Endothelial cell of umbilical vein (primary cell): ENCODE data around the gene PACS1. TPM values are rescaled to one million over a fixed set of nuclear protein-coding genes. Genes with fewer than 3 reads are reported as not detected.

ENCODE experiments used
- BruUV-seq: library from RNA; stranded (reverse); fragments of 400-500 nt; replicated peaks from 2 replicates; lab custom pipeline; 2021; lab: Mats Ljungman, UMichigan
- CTCF ChIA-PET: fragments of 300-600, 350-600 bp; sonication (Branson Sonifier 250); formaldehyde crosslinking; loops from one replicate; lab custom pipeline; 2021; ENCODE audit warnings: antibody characterized with exemption, inconsistent platforms; lab: Charles Lee
- POLR2A ChIA-PET: fragments of 300-600, 350-600 bp; sonication (Branson Sonifier 250); formaldehyde crosslinking; loops from one replicate; lab custom pipeline; 2021; ENCODE audit warnings: antibody characterized with exemption, inconsistent platforms; lab: Charles Lee
- DNase-seq: peaks from one replicate; pipeline ENCODE4 v3.0.0-alpha.2; 2011; ENCODE audit warnings: low read depth, low spot score
- FAIRE-seq: peaks from 2 replicates; lab custom pipeline; 2011; peaks lifted over from hg19 to GRCh38; lab: Jason Lieb, UNC
- H2AFZ ChIP-seq: 2 replicates; pipeline ENCODE4 v1.6.0; 2012; ENCODE audit warnings: low read depth, low read length, control low read depth, inconsistent platforms
- H3K27ac ChIP-seq: 2 replicates; pipeline ENCODE4 v1.5.1; 2011; ENCODE audit warnings: low read depth, mild to moderate bottlenecking, control low read depth, low read length, moderate library complexity; ENCODE audit not compliant: insufficient read depth
- H3K27me3 ChIP-seq, 2 experiments: 2 replicates each; pipeline versions ENCODE4 v1.6.0 to v1.6.1; 2011; ENCODE audit warnings: low read length in 2 of 2, mixed read lengths in 1 of 2; ENCODE audit not compliant: control insufficient read depth in 2 of 2, insufficient read depth in 2 of 2
- H3K36me3 ChIP-seq, 2 experiments: 2 replicates in 1 of 2; 3 replicates in 1 of 2; pipeline ENCODE4 v1.5.1; 2011; ENCODE audit warnings: low read length in 2 of 2, mild to moderate bottlenecking in 1 of 2, moderate library complexity in 1 of 2; ENCODE audit not compliant: control insufficient read depth in 2 of 2, insufficient read depth in 2 of 2; ENCODE audit errors: extremely low read depth in 1 of 2
- H3K4me1 ChIP-seq: 3 replicates; pipeline ENCODE4 v1.5.1; 2011; ENCODE audit warnings: mild to moderate bottlenecking, low read length; ENCODE audit not compliant: control insufficient read depth, insufficient read depth; ENCODE audit errors: extremely low read depth
- H3K4me2 ChIP-seq: 2 replicates; pipeline ENCODE4 v1.6.1; 2011; ENCODE audit warnings: low read length, control low read depth, mixed read lengths; ENCODE audit not compliant: insufficient read depth
- H3K4me3 ChIP-seq, 3 experiments: fragments of 200-600 bp in 1 of 3; sonication (generic), shearing (Covaris generic) in 1 of 3; replicated peaks in 1 of 3; 2 replicates each; pipeline ENCODE4 v1.5.1; 2011 to 2016; ENCODE audit warnings: control low read depth in 3 of 3, low read length in 3 of 3, mild to moderate bottlenecking in 2 of 3, inconsistent platforms in 1 of 3, low read depth in 1 of 3, moderate library complexity in 1 of 3; ENCODE audit not compliant: insufficient read depth in 1 of 3
- H3K79me2 ChIP-seq: 2 replicates; pipeline ENCODE4 v1.6.0; 2012; ENCODE audit warnings: low read length, inconsistent platforms; ENCODE audit not compliant: control insufficient read depth, insufficient read depth
- H3K9ac ChIP-seq: replicated peaks from 2 replicates; pipeline ENCODE3; 2011; ENCODE audit warnings: low read length, control low read depth; ENCODE audit not compliant: insufficient read depth; ENCODE audit errors: extremely low read depth
- H3K9me1 ChIP-seq: replicated peaks from 3 replicates; pipeline ENCODE4 v1.6.0; 2011; ENCODE audit warnings: mild to moderate bottlenecking, low read length; ENCODE audit not compliant: control insufficient read depth, insufficient read depth; ENCODE audit errors: extremely low read depth
- H3K9me3 ChIP-seq: replicated peaks from 2 replicates; pipeline ENCODE4 v1.5.1; 2012; ENCODE audit warnings: low read length, inconsistent platforms; ENCODE audit not compliant: control insufficient read depth, insufficient read depth
- H4K20me1 ChIP-seq: replicated peaks from 2 replicates; pipeline ENCODE3; 2011; ENCODE audit warnings: mild to moderate bottlenecking, low read length; ENCODE audit not compliant: control insufficient read depth, insufficient read depth; ENCODE audit errors: extremely low read depth
- EZH2 ChIP-seq: IDR thresholded peaks from 2 replicates; pipeline ENCODE4 v1.6.1; 2012; ENCODE audit warnings: borderline replicate concordance, low read depth, mild to moderate bottlenecking, moderate library complexity, low read length, inconsistent platforms; ENCODE audit not compliant: severe bottlenecking
- FOS ChIP-seq: IDR thresholded peaks from 2 replicates; pipeline ENCODE4 v1.6.1; 2011; ENCODE audit warnings: mild to moderate bottlenecking, low read length, moderate library complexity, borderline replicate concordance; ENCODE audit not compliant: insufficient read depth
- GATA2 ChIP-seq: IDR thresholded peaks from 2 replicates; pipeline ENCODE4 v1.7.0; 2011; ENCODE audit warnings: low read depth, mild to moderate bottlenecking, moderate library complexity, mixed read lengths, low read length; ENCODE audit not compliant: insufficient read length, insufficient read depth
- JUN ChIP-seq: IDR thresholded peaks from 2 replicates; pipeline ENCODE4 v1.6.1; 2011; ENCODE audit warnings: borderline replicate concordance, low read depth; ENCODE audit not compliant: insufficient read length, insufficient read depth
- MYC ChIP-seq: IDR thresholded peaks from one replicate; pipeline ENCODE4 v1.6.1; 2011; ENCODE audit warnings: mild to moderate bottlenecking, low read depth, low read length
- POLR2A ChIP-seq: IDR thresholded peaks from 2 replicates; pipeline ENCODE4 v1.6.1; 2012; ENCODE audit warnings: low read depth, mild to moderate bottlenecking, control low read depth, low read length
- POLR2AphosphoS5 ChIP-seq: IDR thresholded peaks from 2 replicates; pipeline ENCODE4 v1.6.1; 2012; ENCODE audit warnings: low read depth, mild to moderate bottlenecking, control low read depth, low read length, moderate library complexity; ENCODE audit not compliant: insufficient read depth
- dilution Hi-C: fragments of 300-500 bp; cut with MboI; formaldehyde crosslinking; loops from one replicate; pipeline ENCODE4 v1.15.0; 2019; ENCODE audit warnings: low sequenced_read_pairs; ENCODE audit not compliant: extremely low pct_ligation_motif_present
- intact Hi-C: fragments of 100-400 bp; cut with micrococcal nuclease; formaldehyde crosslinking; loops from one replicate; pipeline ENCODE4 v1.10.0; 2022
- polyA plus RNA-seq, 4 experiments: library from polyadenylated mRNA; depleted of rRNA in 3 of 4; stranded (reverse) in 3 of 4; unstranded in 1 of 4; fragments of >200 nt; gene quantifications; 2 replicates each; pipeline versions ENCODE4 v1.2.1 to v1.2.3, GENCODE V29; 2011 to 2012; ENCODE audit warnings: missing spikeins in 1 of 4
- total RNA-seq: library from RNA; stranded (reverse); gene quantifications from 2 replicates; pipeline ENCODE4 v1.2.3, GENCODE V29; 2021
- TF ChIP-seq, protein P1 (sequence below), 2 donors: IDR thresholded peaks; 1 replicate in 1 of 2; 2 replicates in 1 of 2; pipeline ENCODE4 v1.5.1; 2011; ENCODE audit warnings: low read length in 2 of 2, mild to moderate bottlenecking in 2 of 2, moderate library complexity in 2 of 2, control low read depth in 1 of 2, inconsistent platforms in 1 of 2, low read depth in 1 of 2; ENCODE audit not compliant: insufficient read depth in 1 of 2; ENCODE audit errors: extremely low read depth in 1 of 2
- TF ChIP-seq, protein P2 (sequence below): IDR thresholded peaks from 2 replicates; pipeline ENCODE4 v1.6.1; 2011; ENCODE audit not compliant: insufficient read depth, insufficient read length

Gene PACS1
- total and polyA plus RNA-seq, 2 donors (not counting 3 experiments of a cell fraction or from before 2014, with no cell fraction given): 26.4 to 64.4 TPM

DNA sequence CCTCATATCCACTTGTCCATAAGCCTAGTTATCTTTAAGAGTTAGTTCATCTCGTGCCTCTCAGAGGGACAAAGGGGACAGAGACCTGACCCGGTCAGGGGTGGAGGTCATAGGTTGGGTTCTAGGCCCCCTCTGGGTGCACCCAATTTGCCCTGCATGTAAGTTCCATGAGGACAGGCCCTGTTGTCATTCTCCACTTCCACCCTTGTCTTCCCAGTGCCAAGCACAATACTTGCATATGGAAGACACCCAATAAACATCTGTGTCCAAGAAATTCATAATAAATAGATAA, 220.2 kb downstream of the PACS1 start:
- DNase-seq: no peak
- Histone ChIP-seq H3K36me3 (peaks cover 0 to 2% of the 10 kb centered on the region in 2 experiments), H3K4me1 (peaks cover 13% of the 10 kb centered on the region), H3K9ac (no peak overlapping the region), H3K4me3 (no peak overlapping the region), H3K4me2 (no peak overlapping the region), H4K20me1 (no peaks in the 10 kb centered on the region), H3K27ac (no peak overlapping the region), H2AFZ (no peak overlapping the region), H3K79me2 (peaks cover 12% of the 10 kb centered on the region), H3K27me3 (peaks cover 20% of the 10 kb centered on the region in 2 experiments), H3K9me3 (no peaks in the 10 kb centered on the region), H3K9me1 (no peaks in the 10 kb centered on the region)
- dilution Hi-C loops: no loop called here
- TF ChIP-seq EZH2 (no peak), MYC (no peak), GATA2 (no peak), POLR2AphosphoS5 (no peak), POLR2A (no peak), JUN (no peak), FOS (no peak)
- TF ChIP-seq, protein P1, sequence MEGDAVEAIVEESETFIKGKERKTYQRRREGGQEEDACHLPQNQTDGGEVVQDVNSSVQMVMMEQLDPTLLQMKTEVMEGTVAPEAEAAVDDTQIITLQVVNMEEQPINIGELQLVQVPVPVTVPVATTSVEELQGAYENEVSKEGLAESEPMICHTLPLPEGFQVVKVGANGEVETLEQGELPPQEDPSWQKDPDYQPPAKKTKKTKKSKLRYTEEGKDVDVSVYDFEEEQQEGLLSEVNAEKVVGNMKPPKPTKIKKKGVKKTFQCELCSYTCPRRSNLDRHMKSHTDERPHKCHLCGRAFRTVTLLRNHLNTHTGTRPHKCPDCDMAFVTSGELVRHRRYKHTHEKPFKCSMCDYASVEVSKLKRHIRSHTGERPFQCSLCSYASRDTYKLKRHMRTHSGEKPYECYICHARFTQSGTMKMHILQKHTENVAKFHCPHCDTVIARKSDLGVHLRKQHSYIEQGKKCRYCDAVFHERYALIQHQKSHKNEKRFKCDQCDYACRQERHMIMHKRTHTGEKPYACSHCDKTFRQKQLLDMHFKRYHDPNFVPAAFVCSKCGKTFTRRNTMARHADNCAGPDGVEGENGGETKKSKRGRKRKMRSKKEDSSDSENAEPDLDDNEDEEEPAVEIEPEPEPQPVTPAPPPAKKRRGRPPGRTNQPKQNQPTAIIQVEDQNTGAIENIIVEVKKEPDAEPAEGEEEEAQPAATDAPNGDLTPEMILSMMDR (IDR thresholded peaks at IDR 0.05; ENCODE audit: extremely low read depth in 1 of 2, insufficient read depth in 1 of 2, low read depth in 1 of 2, low read length in 2 of 2): no peak
- TF ChIP-seq, protein P2, sequence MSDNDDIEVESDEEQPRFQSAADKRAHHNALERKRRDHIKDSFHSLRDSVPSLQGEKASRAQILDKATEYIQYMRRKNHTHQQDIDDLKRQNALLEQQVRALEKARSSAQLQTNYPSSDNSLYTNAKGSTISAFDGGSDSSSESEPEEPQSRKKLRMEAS: no peak
- ChIA-PET CTCF (interaction anchor here (1.9 kb wide), 1 partner anchor 8 kb away, joined by 10 read pairs; no protein-coding TSS in a partner anchor), POLR2A (no interaction called here)
- BruUV-seq: no TSS peak
- intact Hi-C loops: no loop called here
- FAIRE-seq: no peak
